Spleen (tissue), 7 donors: Measurements from ENCODE around the gene CPXM2.

Experiments used
- CTCF ChIP-seq, 11 experiments: fragments of 200-600 bp in 7 of 11; fragments of 450-650 bp in 4 of 11; sonication (generic) in 4 of 11; IDR thresholded peaks in 8 of 11; conservative IDR thresholded peaks in 3 of 11; 1 replicate in 7 of 11; 2 replicates in 4 of 11; pipeline versions ENCODE4 v1.4.0 to v1.8.0; 2016 to 2021; ENCODE audit warnings: antibody characterized with exemption in 11 of 11, inconsistent platforms in 4 of 11, mild to moderate bottlenecking in 1 of 11
- POLR2A ChIP-seq, 3 donors: fragments of 450-650 bp; IDR thresholded peaks; one replicate each; pipeline ENCODE4 v1.5.1; 2017; ENCODE audit warnings: antibody characterized with exemption in 3 of 3, mild to moderate bottlenecking in 1 of 3
- donor health status: DM: no; HTN: no; CAD: no; lungs with moderate emphysema.
- donor health status: DM: no; HTN: no; CAD: no.
- donor health status: DM: no; HTN: no; CAD: no.

GRCh38 chr10:123704812-123705211, 186.8 kb downstream of the CPXM2 start:
- TF ChIP-seq CTCF (IDR thresholded peaks at IDR 0.05 in 8 of 11, conservative IDR thresholded peaks at IDR 0.05 in 3 of 11) (no peak), POLR2A (IDR thresholded peaks at IDR 0.05) (no peak)
